Inflammatory macrophage (primary cell): Measurements from ENCODE around the gene SALL4.

Source experiments
- DNase-seq, 2 donors: peaks; one replicate each; pipeline ENCODE4 v3.0.0-alpha.2; 2020 to 2022

The SALL4 gene

DNA sequence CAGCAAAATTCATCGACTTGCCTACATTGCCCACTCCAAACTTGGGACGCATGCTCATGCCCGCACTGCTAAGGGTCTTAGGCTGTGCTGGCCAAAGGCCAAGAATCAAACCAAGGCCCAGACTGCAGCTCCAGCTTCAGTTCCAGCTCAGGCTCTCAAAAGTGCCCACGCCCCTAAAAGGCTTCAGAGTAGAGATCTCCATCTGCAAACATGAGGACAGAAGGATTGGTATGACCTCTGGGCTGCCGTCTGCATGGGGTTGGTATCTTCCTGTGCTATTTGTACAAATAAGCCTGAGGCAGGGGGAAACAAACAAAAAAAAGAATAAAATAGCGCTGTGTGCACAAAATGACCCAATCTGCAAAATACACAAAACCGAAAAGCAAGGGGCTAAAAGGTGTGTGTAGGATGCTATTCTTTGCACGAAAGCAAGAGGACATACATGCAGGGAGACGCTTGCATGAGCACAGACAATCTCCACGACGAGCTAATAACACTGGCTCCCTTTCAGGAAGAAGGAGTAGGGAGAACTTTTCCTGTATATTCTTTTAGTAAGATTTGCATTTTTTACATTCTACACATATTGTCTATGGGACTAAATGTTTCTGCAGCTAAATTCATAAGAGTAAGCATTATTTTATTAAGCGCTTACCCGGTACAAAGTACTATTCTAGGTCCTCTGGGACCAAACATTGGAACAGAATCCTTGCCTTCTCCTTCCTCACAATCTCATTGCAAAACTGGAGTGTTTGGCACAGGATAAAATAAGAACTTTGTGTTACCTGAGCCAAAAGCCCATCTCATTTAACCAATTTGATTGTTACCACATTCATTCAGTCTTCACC, 67.2 kb downstream of the SALL4 start:
- no peak for DNase-seq

- DNase-seq, result no peak
Observed at GRCh38 chr20:51733070-51733469, 69.3 kb downstream of the SALL4 start.
